Measurements from ENCODE around the gene TIGD3. TPM values are rescaled to one million over a fixed set of nuclear protein-coding genes. Genes with fewer than 3 reads are reported as not detected.

TIGD3 gene
- total RNA-seq, 1 donor from 2014 or later = 0.34 TPM

- intact Hi-C loops (cut with micrococcal nuclease) = no loop called here
These were observed 9.2 kb downstream of the TIGD3 start for GRCh38 chr11:65363770-65364169.

DNA sequence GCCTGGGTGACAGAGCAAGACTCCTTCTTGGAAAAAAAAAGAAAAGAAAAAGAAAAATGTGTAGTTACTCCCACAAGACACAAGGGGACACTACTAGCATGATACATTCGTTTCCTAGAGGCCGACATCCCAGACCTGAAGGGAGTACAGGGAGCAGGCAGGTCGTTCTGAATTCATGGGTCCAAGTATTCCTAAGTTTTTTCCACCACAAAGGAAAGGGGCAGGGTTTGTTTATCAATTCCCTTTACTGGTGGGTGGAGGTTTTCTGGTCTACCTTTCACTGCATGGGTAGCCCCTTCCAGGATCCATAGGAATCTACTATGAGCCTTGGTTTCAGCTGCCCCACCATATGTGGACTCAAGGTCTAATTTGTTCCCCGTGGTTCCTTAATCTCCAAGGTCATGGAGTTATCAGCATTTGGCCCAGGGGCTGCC, 11.8 kb downstream of the TIGD3 start:
- intact Hi-C loops (cut with micrococcal nuclease) = loop anchor here (1.0 to 2.0 kb wide), 6 partner anchors 16 to 222 kb away; partner anchors contain the start of gene SLC25A45

GRCh38 chr11:65370659-65371049, 16.1 kb downstream of the TIGD3 start:
- intact Hi-C loops (cut with micrococcal nuclease) = no loop called here

GRCh38 chr11:65373839-65374580, 19.5 kb downstream of the TIGD3 start:
- intact Hi-C loops (cut with micrococcal nuclease) = no loop called here

- intact Hi-C loops (cut with micrococcal nuclease) = no loop called here
These were observed 20.5 kb downstream of the TIGD3 start for GRCh38 chr11:65375012-65375411.

DNA sequence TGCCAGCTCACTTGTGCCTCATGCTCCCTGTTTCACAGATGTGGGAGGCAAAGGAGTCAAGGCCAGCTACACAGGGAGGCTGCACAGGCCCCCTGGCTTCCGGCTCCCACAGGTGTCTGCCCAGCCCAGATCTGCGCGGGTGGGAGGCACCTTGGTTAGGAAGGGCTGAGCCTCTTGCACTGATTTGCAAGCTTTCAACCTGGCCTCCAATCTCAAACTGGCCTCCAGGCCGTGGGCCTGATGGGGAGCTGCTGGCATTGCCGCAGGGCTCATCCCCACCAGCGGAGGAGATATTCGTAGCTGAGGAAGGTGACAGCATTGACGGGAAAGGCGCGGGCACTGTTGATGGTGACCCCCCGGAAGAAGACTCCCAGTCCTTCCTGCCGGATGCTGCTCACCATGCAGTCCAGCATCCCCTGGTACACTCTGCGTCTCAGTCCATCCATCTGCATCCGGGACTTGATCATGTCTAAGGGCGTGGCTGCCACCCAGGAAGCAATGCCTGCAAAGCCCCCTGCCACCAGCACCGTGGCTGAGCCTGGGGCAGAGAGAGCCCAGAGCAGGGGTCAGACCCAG, 21.7 kb downstream of the TIGD3 start:
- intact Hi-C loops (cut with micrococcal nuclease) = no loop called here

DNA sequence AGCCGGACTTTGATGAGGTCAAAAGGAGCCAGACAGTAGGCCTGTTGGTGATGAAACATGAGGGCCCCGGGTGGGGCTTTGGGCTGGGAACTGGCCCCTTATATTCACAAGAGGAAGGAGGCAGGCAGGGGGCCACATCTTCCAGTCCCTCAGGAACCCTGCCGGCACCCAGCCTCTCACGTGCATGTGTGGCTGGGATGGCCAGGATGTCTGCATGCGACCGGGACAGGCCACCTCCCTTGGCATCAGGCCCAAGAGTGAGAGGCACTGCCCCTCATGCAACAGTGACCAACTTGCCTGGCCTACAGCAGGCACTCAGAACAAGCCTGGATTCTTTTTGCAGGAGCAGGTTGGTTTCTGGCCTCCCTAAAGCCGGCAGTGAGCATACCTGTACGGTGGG, 22.5 kb downstream of the TIGD3 start:
- intact Hi-C loops (cut with micrococcal nuclease) = no loop called here

DNA sequence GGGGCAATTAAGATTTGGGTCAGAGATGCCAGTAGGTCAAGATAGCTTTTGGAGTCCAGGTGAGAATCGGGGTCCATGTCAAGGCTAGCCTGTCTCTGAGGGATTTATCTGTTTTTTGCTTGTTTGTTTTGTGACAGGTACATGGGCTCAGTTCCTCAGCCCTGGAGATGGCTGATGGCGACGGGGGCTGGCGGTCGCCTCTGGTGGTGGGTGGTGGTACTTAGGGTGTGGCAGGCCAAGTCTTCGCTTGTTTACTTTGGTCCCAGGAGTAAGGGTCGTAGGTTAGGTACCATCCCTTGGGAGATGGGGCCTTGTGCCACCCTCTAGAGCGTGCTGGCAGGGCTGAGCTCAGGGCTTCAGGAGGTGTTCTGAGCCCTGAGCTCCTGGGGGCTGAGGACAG, 23.2 kb downstream of the TIGD3 start:
- intact Hi-C loops (cut with micrococcal nuclease) = no loop called here

DNA sequence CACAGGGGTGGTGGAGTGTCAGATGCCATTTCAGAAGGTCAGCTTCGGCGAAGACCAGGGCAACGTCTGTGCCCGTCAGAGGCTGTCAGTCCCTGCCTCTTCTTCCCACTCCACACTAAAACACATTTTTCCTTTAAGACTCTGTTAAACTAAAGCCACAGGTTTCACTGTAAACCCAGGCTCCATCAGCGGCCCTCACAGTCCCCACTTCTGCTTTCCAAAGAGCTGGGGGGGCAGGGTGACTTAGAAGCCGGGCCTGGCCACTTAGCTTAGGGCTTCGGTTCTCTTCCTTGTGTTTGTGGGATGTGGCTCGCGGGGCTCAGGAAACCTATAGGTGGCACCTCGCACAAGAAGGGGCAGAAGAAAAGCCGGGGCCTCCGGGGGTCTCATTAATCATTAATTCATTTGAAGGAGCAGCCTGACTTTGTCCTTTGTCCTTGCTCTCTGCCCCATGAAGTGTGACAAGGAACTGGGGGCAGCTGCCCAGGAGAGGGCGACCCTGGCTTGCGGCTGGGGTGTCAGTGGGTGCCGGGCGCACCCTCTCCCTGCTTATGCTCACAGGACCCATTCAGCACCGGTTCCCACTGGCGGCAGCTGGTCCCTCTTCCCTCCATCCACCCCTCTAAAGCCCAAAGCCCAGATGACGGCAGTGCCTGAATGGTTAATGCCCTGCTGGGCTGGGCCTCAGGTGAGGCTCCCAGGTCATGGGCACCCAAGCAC, 23.8 kb downstream of the TIGD3 start:
- intact Hi-C loops (cut with micrococcal nuclease) = no loop called here

- intact Hi-C loops (cut with micrococcal nuclease) = no loop called here
These were observed 24.5 kb downstream of the TIGD3 start for GRCh38 chr11:65378928-65379638.

DNA sequence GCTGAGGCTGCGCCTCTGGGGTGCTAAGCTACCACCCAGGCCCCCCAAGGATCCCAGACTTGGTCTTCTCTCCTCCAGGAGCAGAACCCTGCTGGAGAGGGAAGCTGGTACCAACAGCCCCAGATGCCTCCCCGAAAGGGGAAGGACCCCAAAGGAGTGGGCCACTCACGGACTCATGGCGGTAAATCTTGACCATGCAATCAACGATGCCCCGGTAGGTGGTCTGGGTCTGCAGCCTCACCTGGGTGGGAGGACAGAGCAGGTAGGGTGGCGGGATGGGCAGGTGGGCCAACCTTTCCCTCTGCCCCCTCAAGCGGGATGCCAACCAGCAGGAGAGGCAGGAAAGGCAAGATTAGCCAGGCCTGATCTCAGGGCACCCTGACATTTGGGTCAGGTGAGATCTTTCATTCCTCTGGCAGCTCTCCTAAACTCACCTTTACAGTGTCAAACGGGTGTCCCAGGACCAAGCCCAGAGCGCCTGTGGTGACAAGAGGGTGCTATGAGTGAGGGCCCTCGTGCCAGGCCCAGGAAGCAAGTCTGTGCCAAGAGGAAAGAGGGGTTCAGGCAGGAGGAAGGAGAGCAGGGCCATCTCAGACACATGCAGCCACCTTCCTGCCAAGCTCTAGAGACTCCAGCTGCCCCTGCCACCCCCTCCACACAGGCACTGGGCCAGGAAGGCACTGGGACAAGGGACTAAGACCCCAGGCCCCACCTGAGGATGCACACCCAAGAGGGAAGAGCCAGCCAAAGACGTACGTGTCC, 25.3 kb downstream of the TIGD3 start:
- intact Hi-C loops (cut with micrococcal nuclease) = no loop called here

- intact Hi-C loops (cut with micrococcal nuclease) = no loop called here
These were observed 26.0 kb downstream of the TIGD3 start for GRCh38 chr11:65380460-65381119.

GRCh38 chr11:65381716-65382032, 27.1 kb downstream of the TIGD3 start:
- intact Hi-C loops (cut with micrococcal nuclease) = loop anchor here (1.0 to 2.0 kb wide), 9 partner anchors 15 to 193 kb away; partner anchors contain the start of genes DPF2, MALAT1 and TIGD3

DNA sequence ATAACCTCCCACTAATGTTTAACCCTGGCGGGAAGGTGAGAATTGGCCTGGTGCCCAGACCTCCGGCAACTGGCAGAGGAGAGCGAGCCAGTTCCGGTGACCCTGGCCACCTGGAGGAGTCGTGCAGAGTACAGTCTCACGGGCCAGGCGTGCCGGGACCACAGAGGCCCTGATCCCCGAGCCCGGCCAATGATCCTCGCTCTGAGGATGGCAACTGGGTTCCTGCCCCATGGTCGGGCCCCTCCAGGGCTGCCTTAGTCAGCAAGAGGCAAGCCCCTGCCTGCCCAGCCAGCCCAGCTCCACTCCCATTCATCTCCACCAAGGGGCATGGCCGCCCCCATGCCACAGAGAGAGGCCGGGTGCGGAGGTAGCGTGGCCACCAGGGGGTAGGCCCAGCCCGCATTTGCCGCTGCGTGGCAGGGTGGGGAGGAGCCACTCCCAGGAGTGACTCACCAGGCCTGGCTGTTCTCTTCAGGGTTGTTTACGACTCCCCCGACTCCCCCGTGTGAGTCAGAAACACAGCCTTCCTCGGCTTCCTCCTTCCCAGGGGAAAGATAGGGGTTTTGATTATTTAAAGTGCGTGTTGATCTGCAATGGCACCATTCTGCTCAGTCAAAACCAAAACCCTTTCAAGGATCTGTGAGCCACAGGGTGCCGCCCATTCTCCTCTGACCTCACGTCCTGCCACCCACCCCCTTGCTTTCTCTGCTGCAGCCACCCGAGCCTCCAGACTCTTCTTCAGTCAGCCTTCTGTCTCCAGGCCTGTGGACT, 27.7 kb downstream of the TIGD3 start, which contains the start of gene SLC25A45:
SLC25A45 (minus strand) TSS at position 614 of the 771 bp plus-strand sequence. CDS start 695 bp downstream, outside the sequence.
- intact Hi-C loops (cut with micrococcal nuclease) = loop anchor here (1.0 to 2.0 kb wide), 9 partner anchors 16 to 193 kb away; partner anchors contain the start of genes DPF2, MALAT1 and TIGD3

DNA sequence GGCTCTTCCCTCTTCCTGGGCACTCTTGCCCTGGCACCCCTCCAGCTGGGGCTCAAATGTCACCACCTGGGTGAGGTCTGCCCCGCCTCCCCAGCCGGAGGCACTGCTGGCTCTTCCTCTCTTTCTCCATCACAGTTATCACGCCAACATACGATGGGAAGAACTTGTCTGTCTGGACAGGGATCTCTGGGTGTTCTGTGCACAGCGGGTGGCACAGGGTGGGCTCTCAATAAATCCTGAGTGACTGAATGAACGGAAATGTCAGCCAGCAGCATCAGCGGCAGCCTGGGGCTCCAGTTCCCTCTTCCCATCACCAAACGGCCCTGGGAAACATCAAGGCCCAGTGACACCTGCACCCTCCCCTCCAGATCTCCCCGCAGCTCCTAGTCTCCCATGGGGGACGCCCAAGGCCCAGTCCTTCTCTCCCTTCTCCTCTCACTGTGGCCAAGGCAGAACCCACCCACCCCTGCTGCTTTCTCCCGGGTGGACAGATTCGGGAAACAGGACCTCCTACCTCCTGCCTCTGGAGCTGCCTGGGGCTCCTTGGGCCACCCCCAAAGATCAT, 28.3 kb downstream of the TIGD3 start:
- intact Hi-C loops (cut with micrococcal nuclease) = loop anchor here (1.0 to 2.0 kb wide), 9 partner anchors 17 to 192 kb away; partner anchors contain the start of genes DPF2, MALAT1 and TIGD3

GRCh38 chr11:65383778-65384177, 29.2 kb downstream of the TIGD3 start:
- intact Hi-C loops (cut with micrococcal nuclease) = loop anchor here (2.0 kb wide), 1 partner anchor 191 kb away; no protein-coding TSS in a partner anchor

- intact Hi-C loops (cut with micrococcal nuclease) = no loop called here
These were observed 29.8 kb downstream of the TIGD3 start for GRCh38 chr11:65384301-65384889.

Measured in T-helper 1 cell treated with Interleukin-12 subunit alpha and Interleukin-12 subunit beta and Interleukin-4 antibody, amounts not matched to agents 30 ng/mL and 1 ng/mL, for 36 hours (primary cell).